K562 (cell line): Measurements from ENCODE around the gene OOSP1. TPM values are rescaled to one million over a fixed set of nuclear protein-coding genes. Genes with fewer than 3 reads are reported as not detected.

ENCODE experiments used
- ATAC-seq: fragments of 200-7000 bp; cut with Tn5 transposase; 3 replicates; pipeline ENCODE4 v1.9.1; 2020; ENCODE audit warnings: moderate library complexity
- BruUV-seq: library from RNA; stranded (reverse); fragments of 400-500 nt; replicated peaks from 2 replicates; lab custom pipeline; 2021; lab: Mats Ljungman, UMichigan
- CTCF ChIA-PET: fragments of 300-600 bp; formaldehyde crosslinking; extraction: SDS; loops from one replicate; lab custom pipeline; 2021; ENCODE audit warnings: low intra/inter-chr PET ratio; lab: Yijun Ruan, JAX
- POLR2A ChIA-PET: fragments of 300-600, 350-650 bp; sonication (Branson Sonifier 250); formaldehyde crosslinking; extraction: SDS; loops from one replicate; lab custom pipeline; 2021; ENCODE audit warnings: antibody characterized with exemption, inconsistent platforms; lab: Yijun Ruan, JAX
- DNase-seq, 4 experiments: peaks; one replicate each; pipeline versions ENCODE4 v3.0.0 to v3.0.0-alpha.2; 2011 to 2018; ENCODE audit warnings: low spot score in 3 of 4, mixed read lengths in 3 of 4; ENCODE audit errors: extremely low read depth in 1 of 4
- FAIRE-seq: peaks from 2 replicates; lab custom pipeline; 2011; peaks lifted over from hg19 to GRCh38; lab: Jason Lieb, UNC
- H2AFZ ChIP-seq: 2 replicates; pipeline ENCODE4 v1.6.0; 2011; ENCODE audit warnings: low read depth, low read length, control low read depth, inconsistent platforms
- H3K27ac ChIP-seq: fragments of 200-600 bp; 3 replicates; pipeline ENCODE4 v1.8.0; 2011; ENCODE audit warnings: low read depth, mild to moderate bottlenecking, control low read depth, inconsistent platforms, low read length, moderate library complexity, mixed read lengths; ENCODE audit errors: extremely low read depth
- H3K27me3 ChIP-seq, 2 experiments: fragments of 300-600 bp in 1 of 2; 2 replicates in 1 of 2; 3 replicates in 1 of 2; pipeline versions ENCODE4 v1.6.0 to v1.8.0; 2011; ENCODE audit warnings: inconsistent platforms in 2 of 2, low read length in 2 of 2, mild to moderate bottlenecking in 1 of 2, mixed read lengths in 1 of 2, moderate library complexity in 1 of 2; ENCODE audit not compliant: control insufficient read depth in 2 of 2, insufficient read depth in 2 of 2
- H3K36me3 ChIP-seq: fragments of 300-600 bp; 3 replicates; pipeline ENCODE4 v1.8.0; 2011; ENCODE audit warnings: mild to moderate bottlenecking, low read length, inconsistent platforms; ENCODE audit not compliant: control insufficient read depth, insufficient read depth
- H3K4me1 ChIP-seq, 2 experiments: fragments of 200-600 bp in 1 of 2; replicated peaks in 1 of 2; 2 replicates in 1 of 2; 3 replicates in 1 of 2; pipeline versions ENCODE4 v1.5.1 to v1.8.0; 2011; ENCODE audit warnings: inconsistent platforms in 2 of 2, low read length in 2 of 2, mild to moderate bottlenecking in 1 of 2, mixed read lengths in 1 of 2, moderate library complexity in 1 of 2; ENCODE audit not compliant: control insufficient read depth in 2 of 2, insufficient read depth in 2 of 2
- H3K4me2 ChIP-seq: 2 replicates; pipeline ENCODE4 v1.6.1; 2011; ENCODE audit warnings: low read length, control low read depth, inconsistent platforms, mixed read lengths; ENCODE audit not compliant: insufficient read depth
- H3K4me3 ChIP-seq: fragments of 200-600 bp; sonication (generic), shearing (Covaris generic); 2 replicates; pipeline ENCODE4 v1.5.1; 2016; ENCODE audit warnings: control low read depth, inconsistent platforms
- H3K79me2 ChIP-seq: fragments of 200-600 bp; 3 replicates; pipeline ENCODE4 v1.8.0; 2011; ENCODE audit warnings: low read length, inconsistent platforms; ENCODE audit not compliant: control insufficient read depth, insufficient read depth
- H3K9ac ChIP-seq, 2 experiments: 2 replicates each; pipeline versions ENCODE4 v1.6.0 to v1.6.1; 2011; ENCODE audit warnings: low read depth in 2 of 2, low read length in 2 of 2, control low read depth in 1 of 2, inconsistent platforms in 1 of 2, mild to moderate bottlenecking in 1 of 2, mixed read lengths in 1 of 2; ENCODE audit not compliant: insufficient read depth in 1 of 2
- H3K9me1 ChIP-seq: one replicate; pipeline ENCODE4 v1.6.0; 2011; ENCODE audit warnings: inconsistent platforms, mild to moderate bottlenecking, low read length, moderate library complexity; ENCODE audit not compliant: control insufficient read depth, insufficient read depth
- H3K9me3 ChIP-seq: replicated peaks from 2 replicates; pipeline ENCODE4 v1.5.1; 2011; ENCODE audit warnings: low read depth, low read length, inconsistent platforms; ENCODE audit not compliant: control insufficient read depth, insufficient read depth
- H4K20me1 ChIP-seq: replicated peaks from 2 replicates; pipeline ENCODE4 v1.6.1; 2011; ENCODE audit warnings: low read length, inconsistent platforms, mixed read lengths; ENCODE audit not compliant: control insufficient read depth, insufficient read depth
- BRF1 ChIP-seq: IDR thresholded peaks from 3 replicates; pipeline ENCODE4 v1.6.1; 2011; ENCODE audit warnings: borderline replicate concordance, mild to moderate bottlenecking; ENCODE audit not compliant: insufficient read length; ENCODE audit errors: extremely low read depth
- CXXC5 ChIP-seq: fragments of 250-450 bp; sonication (Bioruptor Pico); IDR thresholded peaks from 2 replicates; pipeline ENCODE4 v1.8.0; 2022; ENCODE audit warnings: inconsistent platforms, mild to moderate bottlenecking, moderate library complexity
- ETV1 ChIP-seq: fragments of 450-650 bp; conservative IDR thresholded peaks from 2 replicates; pipeline ENCODE4 v1.6.1; 2016; ENCODE audit warnings: missing genetic modification characterization, control low read depth, low read depth, missing compliant biosample characterization
- KDM4B ChIP-seq, 2 experiments: fragments of 450-650 bp in 1 of 2; sonication (generic) in 1 of 2; IDR thresholded peaks; 2 replicates each; pipeline ENCODE4 v1.6.1; 2016 to 2017; ENCODE audit warnings: borderline replicate concordance in 2 of 2, antibody characterized with exemption in 1 of 2, low read depth in 1 of 2, mild to moderate bottlenecking in 1 of 2
- MNT ChIP-seq, 2 experiments: fragments of 450-650 bp; conservative IDR thresholded peaks; 2 replicates each; pipeline ENCODE4 v1.6.1; 2017; ENCODE audit warnings: mild to moderate bottlenecking in 2 of 2, moderate library complexity in 2 of 2
- PBX2 ChIP-seq, 2 experiments: IDR thresholded peaks in 1 of 2; conservative IDR thresholded peaks in 1 of 2; 2 replicates each; pipeline ENCODE4 v1.6.1; 2016; ENCODE audit warnings: low read depth in 2 of 2, mild to moderate bottlenecking in 1 of 2, missing compliant biosample characterization in 1 of 2, missing genetic modification characterization in 1 of 2, moderate library complexity in 1 of 2
- RBM14 ChIP-seq: fragments of 200-400 bp; formaldehyde crosslinking; IDR thresholded peaks from 2 replicates; pipeline ENCODE4 v1.6.1; 2018; ENCODE audit warnings: low read depth, mild to moderate bottlenecking, low read length, moderate library complexity, borderline replicate concordance; ENCODE audit not compliant: insufficient read depth
- RBM25 ChIP-seq: fragments of 200-400 bp; formaldehyde crosslinking; IDR thresholded peaks from 2 replicates; pipeline ENCODE4 v1.6.1; 2018; ENCODE audit warnings: low read length, low read depth, moderate library complexity; ENCODE audit not compliant: severe bottlenecking
- U2AF1 ChIP-seq: fragments of 200-400 bp; formaldehyde crosslinking; optimal IDR thresholded peaks from 2 replicates; pipeline ENCODE3; 2017; ENCODE audit warnings: mild to moderate bottlenecking, low read depth, low read length, moderate library complexity
- XRCC5 ChIP-seq: fragments of 200-400 bp; formaldehyde crosslinking; IDR thresholded peaks from 2 replicates; pipeline ENCODE4 v1.6.1; 2017; ENCODE audit warnings: low read depth, mild to moderate bottlenecking, low read length
- ZFPM2 ChIP-seq: fragments of 250-450 bp; sonication (Bioruptor Pico); IDR thresholded peaks from 2 replicates; pipeline ENCODE4 v1.5.1; 2022; ENCODE audit warnings: mild to moderate bottlenecking
- ZKSCAN8 ChIP-seq: fragments of 200-800 bp; sonication (Bioruptor generic); IDR thresholded peaks from 2 replicates; pipeline ENCODE4 v1.6.1; 2016; ENCODE audit warnings: missing genetic modification characterization, missing compliant biosample characterization
- ZNF584 ChIP-seq: fragments of 200-800 bp; sonication (Bioruptor generic); IDR thresholded peaks from 2 replicates; pipeline ENCODE4 v1.6.1; 2016; ENCODE audit warnings: low read depth, mild to moderate bottlenecking, missing genetic modification characterization, missing compliant biosample characterization
- ZNF586 ChIP-seq: fragments of 450-650 bp; formaldehyde crosslinking; conservative IDR thresholded peaks from 2 replicates; pipeline ENCODE4 v1.4.0; 2020; ENCODE audit warnings: mild to moderate bottlenecking, moderate library complexity
- WGBS: fragments of 100-300 bp; shearing (Covaris generic); methylation state at CpG from one replicate; pipeline ENCODE4 v1.1.6; 2016; ENCODE audit warnings: low coverage, mixed read lengths; ENCODE audit not compliant: insufficient coverage; ENCODE audit errors: missing lambda C conversion rate; 5-methylcytosine and 5-hydroxymethylcytosine counted together
- in situ Hi-C: fragments of 300-500 bp; cut with MboI; formaldehyde crosslinking; loops from 4 replicates; pipeline ENCODE4 v1.15.0; 2018; ENCODE audit warnings: inconsistent platforms, mixed read lengths
- intact Hi-C: fragments of 100-400 bp; cut with micrococcal nuclease; formaldehyde crosslinking; loops from 2 replicates; pipeline ENCODE4 v1.14.2; 2022
- polyA plus RNA-seq, 8 experiments: library from polyadenylated mRNA; depleted of rRNA in 4 of 8; stranded (reverse) in 5 of 8; unstranded in 3 of 8; fragments of >200 nt; fragmentation: Nextera tagmentation in 2 of 8; fragmentation: Illumina TruSeq in 1 of 8; extraction: Ambion mirVana in 2 of 8; extraction: Trizol in 1 of 8; gene quantifications; 2 replicates each; pipeline versions ENCODE4 v1.2.1 to v1.2.3, GENCODE V29; 2011 to 2014; ENCODE audit warnings: inconsistent platforms in 1 of 8, missing spikeins in 1 of 8
- total RNA-seq, 7 experiments: library from RNA; depleted of rRNA in 6 of 7; stranded (reverse); fragments of >200 nt in 6 of 7; fragmentation: Illumina TruSeq in 2 of 7; extraction: Trizol in 2 of 7; gene quantifications; 2 replicates each; pipeline versions ENCODE4 v1.2.1 to v1.2.3, GENCODE V29; 2011 to 2021; ENCODE audit warnings: low replicate concordance in 1 of 7

Gene OOSP1
- total and polyA plus RNA-seq, 9 of the 15 experiments (the other 6 are each of a cell fraction or from before 2014, with no cell fraction given), result 0.14 to 3.0 (median 0.61) TPM

- H3K9me3 ChIP-seq, result peaks cover 7% of the 10 kb centered on the region
- no peaks in the 10 kb centered on the region for H4K20me1 ChIP-seq
- CTCF ChIA-PET, result no interaction called here
- no peak for ATAC-seq
- no peak overlapping the region for H3K4me3 ChIP-seq
- in situ Hi-C loops (no loop called here), intact Hi-C loops (no loop called here)
- H3K36me3 ChIP-seq, result no peaks in the 10 kb centered on the region
- peaks cover 0 to 13% of the 10 kb centered on the region in 2 experiments; a peak in 2 of 5 replicates for H3K4me1 ChIP-seq
- FAIRE-seq, result no peak
- H3K4me2 ChIP-seq, result no peak overlapping the region
- H3K79me2 ChIP-seq, result no peaks in the 10 kb centered on the region
- no peak overlapping the region; the same call in 2 of the 3 replicates for H3K27ac ChIP-seq
- no peaks in the 10 kb centered on the region for H3K9me1 ChIP-seq
- no TSS peak for BruUV-seq
- H3K27me3 ChIP-seq, result no peaks in the 10 kb centered on the region
- WGBS, result 60% methylated on average over 3 of the region's 3 CpGs
- H2AFZ ChIP-seq, result peak overlapping the region; percentile 51; the same call in 1 of the 2 replicates
- no peak for DNase-seq
- POLR2A ChIA-PET, result interaction anchor here (0.6 kb wide), 1 partner anchor 145 kb away, joined by 5 read pairs; no protein-coding TSS in a partner anchor
- no peak overlapping the region for H3K9ac ChIP-seq
- TF ChIP-seq RBM25, result no peak
- TF ChIP-seq KDM4B (IDR thresholded peaks at IDR 0.05; ENCODE audit: borderline replicate concordance in 2 of 2, low read depth in 1 of 2), result no peak
- TF ChIP-seq ZKSCAN8 (CRISPR knock-in tag), result no peak
- TF ChIP-seq RBM14, result no peak
- no peak for TF ChIP-seq ZFPM2 (CRISPR knock-in tag)
- TF ChIP-seq ZNF586 (CRISPR knock-in tag), result no peak
- TF ChIP-seq CXXC5 (CRISPR knock-in tag), result no peak
- TF ChIP-seq BRF1, result no peak
- 0 out of 4 replicates have a peak, but pooled peaks of 1 of the 2 experiments have one; percentile 5 for TF ChIP-seq MNT (conservative IDR thresholded peaks at IDR 0.05)
- TF ChIP-seq U2AF1, result no peak
- TF ChIP-seq PBX2 (CRISPR knock-in tag; IDR thresholded peaks at IDR 0.05; ENCODE audit: low read depth), result no peak
- no peak for TF ChIP-seq PBX2 (tag; conservative IDR thresholded peaks at IDR 0.05; ENCODE audit: low read depth)
- TF ChIP-seq ETV1 (tag), result no peak
- TF ChIP-seq XRCC5, result no peak
- TF ChIP-seq ZNF584, result no peak
Observed at GRCh38 chr11:59954219-59954847, 16.1 kb downstream of the OOSP1 start.
